ENCODE measurements around the gene DAGLA. TPM values are rescaled to one million over a fixed set of nuclear protein-coding genes. Genes with fewer than 3 reads are reported as not detected.

DAGLA gene
- total RNA-seq, 1 experiment from 2014 or later: 9.5 TPM

GRCh38 chr11:61694946-61695706, 14.9 kb downstream of the DAGLA start:
- Histone ChIP-seq H3K4me1 (peaks cover 57% of the 10 kb centered on the region), H3K9me3 (no peaks in the 10 kb centered on the region), H3K27me3 (replicated peaks; ENCODE audit: control insufficient read depth, insufficient read depth, low read length) (no peaks in the 10 kb centered on the region), H3K36me3 (ENCODE audit: control insufficient read depth, insufficient read depth, low read length) (no peaks in the 10 kb centered on the region; the same call in 1 of the 2 replicates), H3K4me3 (ENCODE audit: low read depth, low read length) (no peak overlapping the region)
- Mint-ChIP-seq H3K27me3 (ENCODE audit: insufficient read depth, unreplicated experiment) (no peaks in the 10 kb centered on the region), H3K4me3 (ENCODE audit: unreplicated experiment) (no peak overlapping the region), H3K4me1 (ENCODE audit: low read depth, unreplicated experiment) (peaks cover 16% of the 10 kb centered on the region), H3K36me3 (ENCODE audit: insufficient read depth, unreplicated experiment) (peaks cover 9% of the 10 kb centered on the region), H3K9me3 (ENCODE audit: unreplicated experiment) (no peaks in the 10 kb centered on the region), H3K27ac (ENCODE audit: unreplicated experiment) (peak overlapping the region; percentile 59)
- TF ChIP-seq, protein P1, sequence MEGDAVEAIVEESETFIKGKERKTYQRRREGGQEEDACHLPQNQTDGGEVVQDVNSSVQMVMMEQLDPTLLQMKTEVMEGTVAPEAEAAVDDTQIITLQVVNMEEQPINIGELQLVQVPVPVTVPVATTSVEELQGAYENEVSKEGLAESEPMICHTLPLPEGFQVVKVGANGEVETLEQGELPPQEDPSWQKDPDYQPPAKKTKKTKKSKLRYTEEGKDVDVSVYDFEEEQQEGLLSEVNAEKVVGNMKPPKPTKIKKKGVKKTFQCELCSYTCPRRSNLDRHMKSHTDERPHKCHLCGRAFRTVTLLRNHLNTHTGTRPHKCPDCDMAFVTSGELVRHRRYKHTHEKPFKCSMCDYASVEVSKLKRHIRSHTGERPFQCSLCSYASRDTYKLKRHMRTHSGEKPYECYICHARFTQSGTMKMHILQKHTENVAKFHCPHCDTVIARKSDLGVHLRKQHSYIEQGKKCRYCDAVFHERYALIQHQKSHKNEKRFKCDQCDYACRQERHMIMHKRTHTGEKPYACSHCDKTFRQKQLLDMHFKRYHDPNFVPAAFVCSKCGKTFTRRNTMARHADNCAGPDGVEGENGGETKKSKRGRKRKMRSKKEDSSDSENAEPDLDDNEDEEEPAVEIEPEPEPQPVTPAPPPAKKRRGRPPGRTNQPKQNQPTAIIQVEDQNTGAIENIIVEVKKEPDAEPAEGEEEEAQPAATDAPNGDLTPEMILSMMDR (IDR thresholded peaks at IDR 0.05; ENCODE audit: insufficient read depth in 1 of 2, low read depth in 1 of 2, low read length in 1 of 2, severe bottlenecking in 1 of 2, unreplicated experiment in 1 of 2): peak in 1 of 2 experiments; percentile 56
- CTCF ChIA-PET: interaction anchor here (0.7 to 2.8 kb wide), 6 partner anchors 10 to 107 kb away, joined by 3 to 17 read pairs (median 6); no protein-coding TSS in a partner anchor
- intact Hi-C loops (cut with micrococcal nuclease; ENCODE audit: unreplicated experiment): no loop called here
- peak; percentile 73 to 80 for DNase-seq
- POLR2A ChIA-PET: interaction anchor here (0.5 to 1.4 kb wide), 2 partner anchors 28 kb away, joined by 5 to 7 read pairs; no protein-coding TSS in a partner anchor
- no TSS peak for BruUV-seq (replicated peaks)

DNA sequence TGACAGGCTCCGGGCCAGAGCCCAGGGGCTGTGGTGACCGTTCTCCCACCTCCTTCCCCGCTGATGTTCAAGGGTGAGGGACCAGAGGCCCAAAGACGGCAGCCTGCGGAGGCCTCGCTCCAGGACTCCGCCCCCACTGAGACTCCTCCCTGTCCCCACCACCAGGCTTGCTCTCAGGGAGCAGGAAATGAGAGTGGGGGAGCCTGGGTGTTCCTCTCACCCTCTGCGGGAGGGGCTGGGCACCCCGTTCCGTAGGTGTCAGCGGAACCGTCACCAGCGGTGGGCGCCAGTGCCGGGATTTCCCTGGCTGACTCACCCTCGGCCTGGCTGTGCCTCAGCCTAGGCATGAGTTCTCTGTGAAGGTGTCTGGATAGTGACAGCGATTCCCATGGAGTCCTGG, 15.7 kb downstream of the DAGLA start:
- BruUV-seq (replicated peaks): no TSS peak
- H3K27me3 Mint-ChIP-seq (ENCODE audit: insufficient read depth, unreplicated experiment): no peaks in the 10 kb centered on the region
- DNase-seq: no peak
- peak overlapping the region; percentile 59 for H3K27ac Mint-ChIP-seq (ENCODE audit: unreplicated experiment)
- H3K36me3 Mint-ChIP-seq (ENCODE audit: insufficient read depth, unreplicated experiment): peaks cover 12% of the 10 kb centered on the region
- H3K9me3 Mint-ChIP-seq (ENCODE audit: unreplicated experiment): no peaks in the 10 kb centered on the region
- Histone ChIP-seq H3K27me3 (replicated peaks; ENCODE audit: control insufficient read depth, insufficient read depth, low read length) (no peaks in the 10 kb centered on the region), H3K4me3 (ENCODE audit: low read depth, low read length) (no peak overlapping the region), H3K36me3 (ENCODE audit: control insufficient read depth, insufficient read depth, low read length) (no peaks in the 10 kb centered on the region; the same call in 1 of the 2 replicates), H3K4me1 (peaks cover 64% of the 10 kb centered on the region), H3K9me3 (no peaks in the 10 kb centered on the region)
- peaks cover 16% of the 10 kb centered on the region for H3K4me1 Mint-ChIP-seq (ENCODE audit: low read depth, unreplicated experiment)
- H3K4me3 Mint-ChIP-seq (ENCODE audit: unreplicated experiment): no peak overlapping the region
- POLR2A ChIA-PET: interaction anchor here (1.4 kb wide), 1 partner anchor 29 kb away, joined by 5 read pairs; no protein-coding TSS in a partner anchor
- intact Hi-C loops (cut with micrococcal nuclease; ENCODE audit: unreplicated experiment): no loop called here
- TF ChIP-seq, protein P1 (IDR thresholded peaks at IDR 0.05; ENCODE audit: insufficient read depth in 1 of 2, low read depth in 1 of 2, low read length in 1 of 2, severe bottlenecking in 1 of 2, unreplicated experiment in 1 of 2): no peak
- CTCF ChIA-PET: interaction anchor here (0.9 to 2.4 kb wide), 3 partner anchors 29 to 108 kb away, joined by 3 to 15 read pairs (median 8); no protein-coding TSS in a partner anchor

- Mint-ChIP-seq H3K27ac (ENCODE audit: unreplicated experiment) (no peak overlapping the region), H3K4me3 (ENCODE audit: unreplicated experiment) (no peak overlapping the region), H3K4me1 (ENCODE audit: low read depth, unreplicated experiment) (peaks cover 16% of the 10 kb centered on the region), H3K27me3 (ENCODE audit: insufficient read depth, unreplicated experiment) (no peaks in the 10 kb centered on the region), H3K36me3 (ENCODE audit: insufficient read depth, unreplicated experiment) (peaks cover 12% of the 10 kb centered on the region), H3K9me3 (ENCODE audit: unreplicated experiment) (no peaks in the 10 kb centered on the region)
- Histone ChIP-seq H3K36me3 (ENCODE audit: control insufficient read depth, insufficient read depth, low read length) (no peaks in the 10 kb centered on the region; the same call in 1 of the 2 replicates), H3K9me3 (no peaks in the 10 kb centered on the region), H3K4me1 (peaks cover 64% of the 10 kb centered on the region), H3K4me3 (ENCODE audit: low read depth, low read length) (no peak overlapping the region), H3K27me3 (replicated peaks; ENCODE audit: control insufficient read depth, insufficient read depth, low read length) (no peaks in the 10 kb centered on the region)
- POLR2A ChIA-PET: no interaction called here
- no TSS peak for BruUV-seq (replicated peaks)
- CTCF ChIA-PET: no interaction called here
- no peak for DNase-seq
- intact Hi-C loops (cut with micrococcal nuclease; ENCODE audit: unreplicated experiment): no loop called here
- TF ChIP-seq, protein P1 (IDR thresholded peaks at IDR 0.05; ENCODE audit: insufficient read depth in 1 of 2, low read depth in 1 of 2, low read length in 1 of 2, severe bottlenecking in 1 of 2, unreplicated experiment in 1 of 2): no peak
Measured at GRCh38 chr11:61696602-61697001, 16.4 kb downstream of the DAGLA start.
